Hepatocyte (in vitro differentiated cells): Measurements from ENCODE around the gene DIP2B.

Experiments
- EZH2phosphoT487 ChIP-seq: fragments of 200-600 bp; sonication (generic); IDR thresholded peaks from one replicate; pipeline ENCODE4 v1.6.1; 2018; ENCODE audit warnings: antibody characterized with exemption, mild to moderate bottlenecking, low read depth, moderate library complexity; ENCODE audit not compliant: unreplicated experiment, severe bottlenecking
- TF ChIP-seq, protein P1 (sequence below): fragments of 200-600 bp; sonication (generic); IDR thresholded peaks from 2 replicates; pipeline ENCODE4 v1.5.1; 2016; ENCODE audit warnings: antibody characterized with exemption, mild to moderate bottlenecking; ENCODE audit not compliant: poor library complexity

DNA sequence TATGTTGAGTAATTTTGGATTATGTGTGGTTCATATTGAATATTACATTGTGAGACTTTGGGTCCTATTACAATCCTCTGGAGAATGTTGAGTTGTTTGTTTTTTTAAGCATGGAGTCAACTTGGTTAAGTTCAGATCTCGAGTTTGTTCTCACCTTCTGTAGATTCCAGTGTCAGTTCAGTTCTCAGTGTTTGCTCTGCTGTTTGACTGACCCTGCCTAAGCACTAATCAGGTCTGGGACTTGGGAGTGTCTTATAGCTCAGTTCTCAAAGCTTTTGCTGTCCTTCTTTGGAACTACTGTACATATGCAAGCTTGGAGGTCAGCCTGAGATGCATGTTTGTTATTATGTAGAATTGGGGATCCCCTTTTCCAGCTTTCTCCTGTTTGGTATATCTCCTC is 63.1 kb downstream of the DIP2B start:
- TF ChIP-seq EZH2phosphoT487, result no peak
- TF ChIP-seq, protein P1, sequence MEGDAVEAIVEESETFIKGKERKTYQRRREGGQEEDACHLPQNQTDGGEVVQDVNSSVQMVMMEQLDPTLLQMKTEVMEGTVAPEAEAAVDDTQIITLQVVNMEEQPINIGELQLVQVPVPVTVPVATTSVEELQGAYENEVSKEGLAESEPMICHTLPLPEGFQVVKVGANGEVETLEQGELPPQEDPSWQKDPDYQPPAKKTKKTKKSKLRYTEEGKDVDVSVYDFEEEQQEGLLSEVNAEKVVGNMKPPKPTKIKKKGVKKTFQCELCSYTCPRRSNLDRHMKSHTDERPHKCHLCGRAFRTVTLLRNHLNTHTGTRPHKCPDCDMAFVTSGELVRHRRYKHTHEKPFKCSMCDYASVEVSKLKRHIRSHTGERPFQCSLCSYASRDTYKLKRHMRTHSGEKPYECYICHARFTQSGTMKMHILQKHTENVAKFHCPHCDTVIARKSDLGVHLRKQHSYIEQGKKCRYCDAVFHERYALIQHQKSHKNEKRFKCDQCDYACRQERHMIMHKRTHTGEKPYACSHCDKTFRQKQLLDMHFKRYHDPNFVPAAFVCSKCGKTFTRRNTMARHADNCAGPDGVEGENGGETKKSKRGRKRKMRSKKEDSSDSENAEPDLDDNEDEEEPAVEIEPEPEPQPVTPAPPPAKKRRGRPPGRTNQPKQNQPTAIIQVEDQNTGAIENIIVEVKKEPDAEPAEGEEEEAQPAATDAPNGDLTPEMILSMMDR, result no peak
